IPS-NIHi11 (cell line): Measurements from ENCODE around the gene SLC25A36.
A peak's percentile ranks its signal among the peaks of the same experiment; 100 is the strongest.
"Not testable (repeated sequence)": the region's sequence is repeated elsewhere in the genome, so short reads cannot be mapped to it uniquely, and the experiment has no call there.

Experiments used
- DNase-seq: peaks from one replicate; pipeline ENCODE4 v3.0.0; 2012; ENCODE audit warnings: mixed read lengths, low spot score

The SLC25A36 gene

DNA sequence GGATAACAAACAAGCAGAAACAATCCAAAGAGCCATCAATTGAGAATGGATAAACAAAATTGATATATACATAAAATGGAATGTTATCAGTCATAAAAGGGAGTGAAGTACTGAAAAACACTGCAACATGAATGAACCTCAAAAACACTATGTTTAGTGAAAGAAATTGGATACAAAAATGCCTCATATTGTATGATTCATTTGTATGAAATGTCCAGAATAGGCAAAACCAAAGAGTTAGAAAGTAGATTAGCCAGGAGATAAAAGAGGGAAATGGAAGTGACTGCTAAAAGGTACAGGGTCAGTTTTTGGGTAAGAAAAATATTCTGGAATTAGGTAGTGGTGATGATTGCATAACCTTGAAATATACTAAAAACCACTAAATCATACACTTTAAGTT lies 9.8 kb upstream of the SLC25A36 start:
- no peak for DNase-seq

DNA sequence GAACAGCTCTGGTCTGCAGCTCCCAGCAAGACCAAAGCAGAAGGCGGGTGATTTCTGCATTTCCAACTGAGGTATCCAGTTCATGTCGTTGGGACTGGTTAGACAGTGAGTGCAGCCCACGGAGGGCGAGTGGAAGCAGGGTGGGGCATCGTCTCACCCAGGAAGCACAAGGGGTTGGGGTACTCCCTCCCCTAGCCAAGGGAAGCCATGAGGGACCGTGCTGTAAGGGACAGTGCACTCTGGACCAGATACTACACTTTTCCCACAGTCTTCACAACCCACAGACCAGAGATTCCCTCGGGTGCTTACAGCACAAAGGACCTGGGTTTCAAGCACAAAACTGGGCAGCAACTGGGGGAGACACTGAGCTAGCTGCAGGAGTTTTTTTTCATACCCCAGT lies 8.5 kb upstream of the SLC25A36 start:
- DNase-seq = no peak

DNA sequence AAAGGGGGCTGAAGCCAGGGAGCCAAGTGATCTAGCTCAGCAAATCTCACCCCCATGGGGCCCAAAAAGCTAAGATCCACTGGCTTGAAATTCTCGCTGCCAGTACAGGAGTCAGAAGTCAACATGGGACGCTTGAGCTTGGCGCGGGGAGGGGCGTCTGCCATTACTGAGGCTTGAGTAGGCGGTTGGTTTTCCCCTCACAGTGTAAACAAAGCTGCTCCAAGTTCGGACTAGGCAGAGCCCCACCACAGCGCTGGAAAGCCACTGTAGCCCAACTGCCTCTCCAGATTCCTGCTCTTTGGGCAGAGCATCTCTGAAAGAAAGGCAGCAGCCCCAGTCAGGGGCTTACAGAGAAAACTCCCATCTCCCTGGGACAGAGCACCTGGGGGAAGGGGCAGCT lies 8.1 kb upstream of the SLC25A36 start:
- no peak for DNase-seq

DNA sequence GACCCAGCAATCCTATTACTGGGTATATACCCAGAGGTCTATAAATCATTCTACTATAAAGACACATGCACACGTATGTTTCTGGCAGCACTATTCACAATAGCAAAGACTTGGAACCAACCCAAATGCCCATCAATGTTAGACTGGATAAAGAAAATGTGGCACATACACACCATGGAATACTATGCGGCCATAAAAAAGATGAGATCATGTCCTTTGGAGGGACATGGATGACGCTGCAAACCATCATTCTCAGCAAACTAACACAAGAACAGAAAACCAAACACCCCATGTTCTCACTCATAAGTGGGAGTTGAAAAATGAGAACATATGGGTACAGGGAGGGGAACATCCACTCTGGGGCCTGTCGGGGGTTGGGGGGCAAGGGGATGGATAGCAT lies 2.3 kb upstream of the SLC25A36 start:
- not testable (repeated sequence) for DNase-seq

DNA sequence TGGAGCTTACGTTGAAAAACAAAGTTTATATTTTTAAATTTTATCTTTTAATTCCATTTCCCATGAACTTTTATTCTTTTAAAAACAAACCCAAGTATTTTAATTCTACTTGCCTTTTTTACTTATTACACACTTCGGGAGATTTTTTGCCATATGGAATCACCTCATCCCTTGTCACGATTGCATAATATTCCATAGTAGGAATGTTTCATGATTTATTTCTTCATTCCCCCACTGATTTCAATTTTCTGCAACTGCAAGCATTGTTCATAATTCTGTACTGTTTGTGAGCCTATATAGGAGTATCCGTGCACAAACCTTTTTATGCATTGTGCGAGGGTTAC lies 574 bp upstream of the SLC25A36 start:
- no peak for DNase-seq

DNA sequence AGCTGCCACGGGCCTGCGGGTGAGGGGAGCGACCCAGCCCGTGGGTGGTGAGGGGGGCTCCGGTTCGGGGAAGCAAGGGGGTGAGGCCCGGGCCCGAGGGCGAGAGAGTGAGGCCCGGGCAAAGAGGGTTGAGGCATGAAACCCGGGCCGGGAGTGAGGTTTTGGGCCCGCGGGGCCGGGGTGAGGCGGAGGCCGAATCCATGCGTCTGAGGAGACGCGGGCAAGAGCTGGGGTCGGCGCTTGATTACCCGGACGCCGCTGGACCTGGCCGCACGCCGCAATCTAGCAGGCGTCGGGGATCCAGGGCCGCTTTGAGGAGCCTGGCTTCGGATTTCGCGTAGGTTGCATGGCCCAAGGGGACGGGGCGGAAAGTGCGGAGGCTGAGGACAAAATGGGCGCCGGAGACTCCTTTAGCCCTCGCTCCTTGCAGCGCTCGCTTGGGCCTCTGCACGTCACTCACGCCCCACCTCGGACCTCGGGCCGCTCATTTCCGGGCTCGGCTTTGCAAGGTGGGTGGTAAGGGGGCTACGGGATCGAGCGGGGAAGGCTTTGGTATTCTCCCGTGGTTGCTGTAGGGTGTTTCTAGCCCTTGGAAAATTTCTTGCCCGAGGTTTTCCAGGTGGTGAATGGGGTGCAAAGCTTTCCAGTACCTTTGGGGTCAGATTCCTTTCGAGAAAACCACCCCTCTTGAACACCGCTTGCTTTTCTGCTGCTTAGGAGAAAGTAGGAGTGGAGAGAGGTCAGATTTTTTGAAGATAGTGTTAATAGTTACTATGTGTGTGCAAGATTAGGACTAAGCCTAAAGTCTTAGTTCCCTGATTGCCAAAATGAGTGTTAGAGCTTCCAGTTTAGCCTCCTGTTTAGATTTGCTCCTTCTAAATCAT lies 827 bp downstream of the SLC25A36 start:
- DNase-seq = peak; percentile 70

DNA sequence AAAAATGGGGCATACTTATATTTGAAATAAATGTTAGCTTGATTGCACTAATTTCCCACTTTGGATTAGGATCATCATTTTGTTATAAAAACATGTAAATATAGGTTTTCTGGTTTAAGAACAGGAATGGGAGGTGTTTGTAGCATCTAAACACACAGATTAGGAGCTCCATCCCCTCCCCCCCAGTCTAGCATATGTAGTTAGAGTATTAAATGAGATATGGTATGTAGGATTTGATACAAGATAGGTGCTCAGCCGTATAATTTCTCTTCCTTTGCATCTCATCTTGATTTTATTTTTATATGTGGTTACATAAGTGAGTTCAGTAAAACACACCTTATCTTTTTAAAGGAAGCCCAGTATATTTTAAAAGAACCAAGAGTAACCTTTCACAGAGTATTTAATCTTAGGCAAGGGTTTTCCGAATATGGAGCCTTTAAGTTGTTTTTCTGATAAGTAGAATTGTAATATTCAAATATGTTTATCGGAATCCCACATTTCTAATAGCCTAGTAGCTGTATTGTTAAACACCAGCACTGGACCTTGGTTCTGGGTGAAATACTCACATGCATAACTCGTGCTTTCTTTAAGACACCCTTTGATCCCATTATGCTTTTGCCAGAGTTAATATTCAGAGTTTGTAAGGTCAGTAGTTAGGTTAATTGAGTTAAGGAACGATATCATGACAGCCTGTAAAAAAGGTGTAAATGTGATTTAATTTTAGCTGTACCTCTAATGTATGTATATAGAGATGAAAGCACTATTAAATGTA lies 2.3 kb downstream of the SLC25A36 start:
- DNase-seq = no peak

DNA sequence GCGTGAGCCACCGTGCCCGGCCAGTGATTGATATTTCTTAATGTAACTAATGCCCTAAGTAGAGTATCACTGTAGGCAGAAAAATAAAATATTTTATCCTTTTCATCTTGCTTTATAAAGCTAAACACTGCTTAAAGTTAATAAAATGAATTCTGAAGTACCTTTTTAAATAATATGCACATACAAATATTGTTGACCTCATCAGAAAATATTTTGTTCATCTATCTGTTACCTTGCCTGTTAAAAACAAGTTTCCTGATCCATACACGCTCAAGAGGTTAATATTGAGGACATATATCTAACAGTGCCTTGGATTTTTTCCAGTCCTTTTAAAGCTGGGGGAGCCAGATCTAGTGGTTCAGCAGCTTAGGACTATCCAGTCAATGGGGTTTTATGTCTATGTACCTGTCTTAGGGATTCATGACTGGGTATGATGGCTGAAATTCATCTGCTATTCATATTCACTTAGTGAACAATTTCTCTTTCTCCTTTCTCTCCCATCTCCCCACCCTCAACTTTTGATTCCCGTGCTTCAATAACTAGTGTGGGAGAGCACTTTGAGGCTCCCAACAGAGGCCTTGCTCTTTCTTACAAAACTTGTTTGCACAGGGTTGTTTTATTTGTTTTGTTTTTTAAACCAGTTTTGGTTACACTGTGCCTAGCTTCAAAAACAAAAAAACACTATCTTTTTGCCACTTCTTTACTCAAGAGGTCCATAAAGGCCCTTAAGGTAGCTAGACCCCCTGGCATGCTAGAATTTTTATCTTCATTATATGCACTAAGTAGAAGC lies 7.0 kb downstream of the SLC25A36 start:
- DNase-seq = no peak

DNA sequence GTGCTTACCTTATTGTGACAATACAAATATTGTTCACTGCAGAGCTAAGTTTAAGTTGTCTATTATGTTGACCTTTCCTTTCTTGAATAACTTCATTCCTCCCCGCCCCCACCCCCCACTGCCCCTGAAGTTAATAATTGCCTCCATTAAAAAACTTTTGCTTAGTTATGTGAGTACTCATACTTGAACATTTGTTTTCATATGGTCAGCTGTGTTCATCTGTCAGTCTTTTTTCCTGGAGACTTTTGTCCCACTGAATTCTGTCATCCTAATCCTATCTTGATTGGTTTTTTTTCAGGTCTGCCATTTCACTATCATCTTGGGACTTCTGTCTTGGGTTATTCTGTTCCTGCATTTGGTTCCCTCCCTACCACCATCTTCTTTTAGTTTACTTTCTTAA lies 8.5 kb downstream of the SLC25A36 start:
- no peak for DNase-seq

DNA sequence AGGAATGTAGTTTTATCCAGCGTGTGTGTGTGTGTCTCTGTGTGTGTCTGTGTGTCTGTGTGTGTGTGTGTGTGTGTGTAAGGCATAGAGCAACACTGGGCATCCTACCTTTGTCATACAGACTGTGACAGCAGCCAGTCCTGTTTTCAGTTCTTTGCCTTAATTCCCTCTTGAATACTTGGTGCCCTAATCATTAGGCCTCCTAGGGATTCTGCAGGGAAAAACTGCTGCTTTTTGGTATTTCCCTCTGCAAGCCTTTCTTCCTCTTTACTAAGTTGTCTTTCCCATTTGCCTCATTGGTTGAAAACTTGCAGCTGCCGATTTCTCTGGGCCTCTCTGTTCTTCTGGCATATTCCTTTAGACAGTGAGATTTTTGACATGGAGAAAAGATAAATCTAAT lies 9.2 kb downstream of the SLC25A36 start:
- no peak for DNase-seq

DNA sequence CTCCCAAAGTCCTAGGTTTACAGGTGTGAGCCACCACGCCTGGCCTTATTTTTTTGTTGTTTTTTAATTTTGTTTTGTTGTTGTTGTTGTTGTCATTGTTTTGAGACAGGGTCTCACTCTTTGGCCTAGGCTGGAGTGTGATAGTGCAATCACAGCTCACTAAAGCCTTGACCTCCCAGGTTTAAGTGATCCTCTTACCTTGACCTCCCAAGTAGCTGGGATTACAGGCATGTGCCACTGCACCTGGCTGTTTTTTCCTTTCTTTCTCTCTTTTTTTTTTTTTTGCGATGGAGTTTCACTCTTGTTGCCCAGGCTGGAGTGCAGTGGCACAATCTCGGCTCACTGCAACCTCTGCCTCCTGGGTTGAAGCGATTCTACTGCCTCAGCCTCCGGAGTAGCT lies 10.1 kb downstream of the SLC25A36 start:
- DNase-seq = not testable (repeated sequence)

DNA sequence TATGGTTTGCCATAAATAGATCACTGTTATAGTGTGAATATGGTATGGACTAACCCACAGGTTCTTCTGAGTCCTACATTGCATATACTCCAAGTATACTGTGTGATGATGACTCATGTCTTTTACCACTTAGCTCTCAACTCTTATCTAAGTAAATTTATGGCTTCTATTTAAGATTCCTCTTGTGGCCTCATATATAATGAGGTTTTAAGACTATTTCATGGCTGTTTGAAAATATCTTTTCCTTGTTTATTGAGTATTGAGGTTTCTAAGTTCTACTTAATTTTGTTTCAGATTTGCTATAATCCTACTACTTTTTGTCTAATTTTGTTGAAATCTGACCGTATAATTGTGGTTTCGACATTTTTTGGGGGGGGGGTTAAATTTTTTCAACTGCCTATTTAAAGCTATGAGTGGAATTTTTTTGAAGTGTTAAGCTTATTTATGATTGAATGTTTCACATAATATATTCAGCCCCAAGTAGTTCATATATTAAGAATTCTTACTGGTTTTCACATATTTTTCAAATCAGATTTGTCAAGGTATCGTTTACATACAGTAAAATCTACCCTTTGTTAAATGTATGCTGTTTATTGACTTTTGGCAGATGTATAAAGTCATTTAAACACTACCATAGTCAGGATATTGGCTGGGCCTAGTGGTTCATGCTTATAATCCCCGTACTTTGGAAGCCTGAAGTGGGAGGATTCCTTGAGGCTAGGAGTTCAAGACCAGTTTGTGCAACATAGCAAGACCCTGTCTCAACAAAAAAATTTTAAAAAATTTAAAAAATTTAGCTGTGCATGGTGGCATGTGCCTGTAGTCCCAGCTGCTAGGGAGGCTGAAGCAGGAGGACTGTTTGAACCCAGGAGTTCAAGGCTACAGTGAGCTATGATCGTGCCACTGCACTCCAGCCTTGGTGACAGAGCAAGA lies 11.7 kb downstream of the SLC25A36 start:
- DNase-seq = no peak

DNA sequence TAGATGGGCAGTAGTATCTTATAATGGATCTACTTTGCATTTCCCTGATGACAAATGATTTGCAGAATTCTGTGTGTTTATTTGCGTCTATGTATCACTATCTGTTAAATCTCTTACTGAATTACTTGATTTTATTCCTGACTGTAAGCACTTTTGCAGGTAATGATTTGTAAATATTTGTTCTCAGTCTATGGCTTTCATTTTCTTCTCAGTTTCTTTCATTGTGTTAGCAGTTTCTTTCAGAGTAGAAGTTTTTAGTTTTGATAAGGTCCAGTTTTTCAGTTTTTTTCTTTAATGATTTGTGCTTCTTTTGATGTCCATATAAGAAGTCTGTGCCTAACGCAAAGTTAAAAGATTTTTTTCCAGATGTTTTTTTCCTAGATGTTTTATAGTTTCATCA lies 12.9 kb downstream of the SLC25A36 start:
- no peak for DNase-seq

DNA sequence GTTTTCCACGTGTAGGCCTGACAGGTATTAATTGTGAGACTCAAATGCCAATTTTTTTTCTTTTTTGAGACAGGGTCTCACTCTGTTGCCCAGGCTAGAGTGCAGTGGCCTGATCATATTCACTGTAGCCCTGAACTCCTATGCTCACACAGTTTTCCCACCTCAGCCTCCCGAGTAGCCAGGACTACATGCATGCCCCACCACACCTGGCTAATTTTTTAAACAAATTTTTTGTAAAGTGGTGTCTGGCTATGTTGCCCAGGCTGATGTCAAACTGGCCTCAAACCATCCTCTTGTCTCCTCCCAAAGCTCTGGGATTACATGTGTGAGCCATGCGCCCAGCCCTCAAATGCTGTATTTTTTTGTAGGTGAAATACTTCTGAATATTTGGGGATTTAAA lies 14.0 kb downstream of the SLC25A36 start:
- no peak for DNase-seq

DNA sequence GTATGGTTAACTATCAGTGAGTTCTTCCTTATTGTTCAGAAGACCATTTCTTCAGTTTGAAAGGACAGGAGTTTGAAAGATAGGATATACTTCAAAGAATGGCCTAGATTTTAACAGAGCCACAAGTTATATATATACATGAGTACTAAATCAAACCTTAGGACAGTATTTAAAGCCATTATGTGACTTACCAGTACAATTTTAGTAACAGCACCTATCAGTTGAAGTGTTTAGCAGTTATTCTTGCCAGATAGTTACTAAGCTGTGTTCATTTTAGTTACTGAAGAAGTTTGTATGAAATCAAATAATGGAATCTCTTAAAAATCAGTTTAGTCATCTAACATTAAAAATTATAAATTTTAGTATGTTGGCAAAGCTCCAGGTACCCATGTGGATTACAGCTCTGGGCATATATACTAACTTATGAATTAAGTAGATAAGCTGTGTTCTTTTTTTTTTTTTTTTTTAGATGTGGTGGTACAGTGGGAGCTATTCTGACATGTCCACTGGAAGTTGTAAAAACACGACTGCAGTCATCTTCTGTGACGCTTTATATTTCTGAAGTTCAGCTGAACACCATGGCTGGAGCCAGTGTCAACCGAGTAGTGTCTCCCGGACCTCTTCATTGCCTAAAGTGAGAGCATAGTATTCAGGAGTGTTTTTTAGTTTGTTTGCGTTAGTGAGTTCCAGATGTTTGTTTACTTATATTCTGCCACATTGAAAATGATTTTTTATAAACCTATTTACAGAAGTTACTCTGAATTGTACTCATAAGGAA lies 14.6 kb downstream of the SLC25A36 start:
- DNase-seq = no peak

DNA sequence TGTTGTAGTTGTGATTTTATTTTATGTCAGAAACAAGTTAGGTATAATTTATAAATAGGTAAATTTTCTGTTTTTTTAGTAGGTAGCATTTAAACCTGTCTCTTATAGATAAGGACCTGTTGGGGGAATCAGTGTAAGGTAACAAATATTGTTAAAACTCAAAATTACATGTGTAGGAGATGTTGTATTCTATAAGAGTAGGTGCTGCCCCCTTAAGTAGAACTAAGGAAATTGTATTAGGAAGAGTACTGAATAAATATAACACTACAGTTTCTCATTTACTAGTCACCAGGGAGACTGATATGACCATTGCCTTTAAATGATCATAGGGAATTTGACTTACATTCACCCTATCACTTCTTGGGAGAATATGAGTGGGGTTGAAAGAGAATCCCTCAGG lies 31.2 kb downstream of the SLC25A36 start:
- no peak for DNase-seq

DNA sequence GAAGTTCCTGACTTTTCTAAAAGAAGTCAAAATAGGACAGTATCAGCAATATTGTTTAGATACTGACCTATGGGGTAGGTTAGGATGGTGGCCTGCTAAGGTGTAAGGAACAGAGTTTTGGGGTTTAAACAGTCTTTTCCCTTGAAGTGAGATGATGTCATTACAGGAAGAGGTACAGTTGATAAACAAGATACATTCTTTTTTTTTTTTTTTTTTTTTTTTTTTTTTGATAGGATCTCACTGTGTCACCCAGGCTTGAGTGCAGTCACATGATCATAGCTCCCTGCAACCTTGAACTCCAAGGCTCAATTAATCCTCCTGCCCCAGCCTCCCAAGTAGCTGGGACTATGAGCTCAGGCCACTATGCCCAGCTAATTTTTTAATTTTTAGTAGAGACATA lies 33.3 kb downstream of the SLC25A36 start:
- no peak for DNase-seq

DNA sequence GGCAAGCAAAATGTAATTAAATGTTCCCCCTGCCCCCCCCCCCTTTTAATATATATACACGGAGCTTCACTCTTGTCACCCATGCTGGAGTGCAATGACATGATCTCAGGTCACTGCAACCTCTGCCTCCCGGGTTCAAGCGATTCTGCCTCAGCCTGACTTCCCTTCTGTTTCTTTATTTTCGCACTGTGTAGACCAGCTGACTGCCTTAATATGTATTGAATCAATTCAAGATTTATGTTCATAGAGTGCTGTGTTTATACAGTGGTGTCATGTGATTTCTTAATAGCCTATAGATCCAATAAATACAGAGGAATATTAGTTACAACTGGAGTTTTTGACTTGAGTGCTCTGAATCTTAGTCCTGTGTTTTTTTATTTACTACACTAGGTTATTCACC lies 39.0 kb downstream of the SLC25A36 start:
- no peak for DNase-seq

DNA sequence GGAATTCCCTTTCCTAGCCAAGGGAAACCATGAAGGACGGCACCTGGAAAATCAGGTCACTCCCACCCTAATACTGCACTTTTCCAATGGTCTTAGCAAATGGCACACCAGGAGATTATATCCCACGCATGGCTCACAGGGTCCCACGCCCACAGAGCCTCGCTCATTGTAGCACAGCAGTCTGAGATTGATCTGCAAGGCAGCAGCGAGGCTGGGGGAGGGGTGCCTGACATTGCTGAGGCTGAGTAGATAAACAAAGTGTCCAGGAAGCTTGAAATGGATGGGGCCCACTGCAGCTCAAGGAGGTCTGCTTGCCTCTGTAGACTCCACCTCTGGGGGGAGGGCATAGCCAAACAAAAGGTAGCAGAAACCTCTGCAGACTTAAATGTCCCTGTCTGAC lies 46.2 kb downstream of the SLC25A36 start:
- DNase-seq = not testable (repeated sequence)

DNA sequence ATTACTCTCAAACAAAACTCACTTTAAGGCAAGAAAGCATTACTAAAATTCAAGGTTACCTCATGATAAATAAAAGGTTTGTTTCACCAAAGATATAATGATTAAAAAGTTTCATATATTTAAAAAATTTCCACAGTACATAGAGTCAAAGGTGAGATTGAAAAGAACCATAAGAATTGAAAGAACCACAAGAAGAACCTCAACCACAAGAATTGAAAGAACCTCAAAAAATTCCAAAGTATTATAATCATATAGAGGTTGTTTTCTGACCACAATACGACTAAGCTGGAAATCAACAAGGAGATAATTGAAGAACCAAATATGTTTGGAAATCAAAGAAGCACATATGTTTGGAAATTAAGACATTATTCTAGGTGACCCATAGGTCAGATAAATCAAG lies 52.7 kb downstream of the SLC25A36 start:
- DNase-seq = no peak

DNA sequence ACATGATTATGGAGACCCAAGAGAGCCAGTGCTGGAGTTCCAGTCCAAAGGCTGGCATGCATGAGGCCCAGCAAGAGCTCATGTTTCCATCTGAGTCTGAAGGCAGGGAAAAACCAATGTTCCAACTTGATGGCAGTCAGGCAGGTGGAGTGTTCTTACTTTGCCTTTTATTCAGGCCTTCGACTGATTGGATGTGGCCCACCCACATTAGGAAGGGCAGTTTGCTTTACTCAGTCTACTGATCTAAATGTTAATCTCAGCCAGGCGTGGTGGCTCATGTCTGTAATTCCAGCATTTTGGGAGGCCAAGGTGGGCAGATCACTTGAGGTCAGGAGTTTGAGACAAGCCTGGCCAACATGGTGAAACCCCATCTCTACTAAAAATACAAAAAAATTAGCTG lies 53.2 kb downstream of the SLC25A36 start:
- DNase-seq = not testable (repeated sequence)
